Pancreas (tissue), 10 donors: Measurements from ENCODE around the gene LBH. TPM values are rescaled to one million over a fixed set of nuclear protein-coding genes. Genes with fewer than 3 reads are reported as not detected.

ENCODE experiments used
- ATAC-seq, 4 donors: fragments of 200-7000 bp; cut with Tn5 transposase; one replicate each; pipeline versions ENCODE4 v1.8.0 to v1.9.1; 2020; ENCODE audit warnings: mild to moderate bottlenecking in 4 of 4, moderate library complexity in 4 of 4
- DNase-seq, 6 donors: peaks; one replicate each; pipeline ENCODE4 v3.0.0-alpha.2; 2020
- FAIRE-seq: peaks from 2 replicates; lab custom pipeline; 2012; peaks lifted over from hg19 to GRCh38; lab: Jason Lieb, UNC
- H3K27ac ChIP-seq, 4 donors: fragments of 200-600 bp; sonication (generic); 1 replicate in 3 of 4; 2 replicates in 1 of 4; pipeline versions ENCODE4 v1.5.0 to v1.8.0; 2020
- H3K27me3 ChIP-seq, 4 donors: fragments of 200-600 bp; one replicate each; pipeline ENCODE4 v1.8.0; 2021
- H3K36me3 ChIP-seq, 3 donors: fragments of 200-600 bp; sonication (generic) in 1 of 3; one replicate each; pipeline versions ENCODE4 v1.5.0 to v1.8.0; 2020 to 2021
- H3K4me1 ChIP-seq, 3 donors: fragments of 200-600 bp; one replicate each; pipeline ENCODE4 v1.8.0; 2021
- H3K4me3 ChIP-seq, 4 donors: fragments of 200-600 bp; sonication (generic) in 2 of 4; one replicate each; pipeline versions ENCODE4 v1.5.0 to v1.8.0; 2020 to 2021
- H3K9me3 ChIP-seq, 4 donors: fragments of 200-600 bp; one replicate each; pipeline ENCODE4 v1.8.0; 2021
- WGBS, 2 donors: extraction: QIAGEN DNeasy Blood & Tissue Kit; methylation state at CpG; one replicate each; pipeline ENCODE4 v1.1.7; 2013; 5-methylcytosine and 5-hydroxymethylcytosine counted together
- intact Hi-C, 3 donors: fragments of 100-400 bp; cut with DNase I; formaldehyde crosslinking; loops; one replicate each; pipeline versions ENCODE4 v1.11.1 to v1.14.2; 2022
- polyA plus RNA-seq, 2 donors: library from polyadenylated mRNA; stranded (reverse); fragments of 200-250 nt; gene quantifications; one replicate each; pipeline ENCODE4 v1.2.3, GENCODE V29; 2013
- total RNA-seq, 6 donors: library from RNA; stranded (reverse); fragmentation: NEBNext Ultra II Directional in 4 of 6; extraction: Animal tissue kit (Norgen Biotek cat#: 25700) in 4 of 6; gene quantifications; one replicate each; pipeline versions ENCODE4 v1.2.1 to v1.2.4, GENCODE V29; 2021 to 2023
- TF ChIP-seq, protein P1 (sequence below), 4 donors: fragments of 200-600 bp; sonication (generic) in 3 of 4; IDR thresholded peaks; one replicate each; pipeline versions ENCODE4 v1.5.0 to v1.8.0; 2021; ENCODE audit warnings: antibody characterized with exemption in 4 of 4
- donor health status: healthy with polysubstance abuse.
- donor health status: DM: no; HTN: no; CAD: no; lungs with moderate emphysema.
- donor health status: DM: no; HTN: no; CAD: no.
- donor health status: control.
- donor health status: control.
- donor health status: Bipolar disorder and iron deficiency.
- donor health status: DM: yes; HTN: yes; CAD: no.
- donor health status: DM: no; HTN: no; CAD: no.
- donor health status: DM: no; HTN: no; CAD: no.
- donor health status: DM: yes; HTN: yes; CAD: no.

LBH gene
- total and polyA plus RNA-seq, 8 donors, result 4.1 to 26.9 (median 7.4) TPM

DNA sequence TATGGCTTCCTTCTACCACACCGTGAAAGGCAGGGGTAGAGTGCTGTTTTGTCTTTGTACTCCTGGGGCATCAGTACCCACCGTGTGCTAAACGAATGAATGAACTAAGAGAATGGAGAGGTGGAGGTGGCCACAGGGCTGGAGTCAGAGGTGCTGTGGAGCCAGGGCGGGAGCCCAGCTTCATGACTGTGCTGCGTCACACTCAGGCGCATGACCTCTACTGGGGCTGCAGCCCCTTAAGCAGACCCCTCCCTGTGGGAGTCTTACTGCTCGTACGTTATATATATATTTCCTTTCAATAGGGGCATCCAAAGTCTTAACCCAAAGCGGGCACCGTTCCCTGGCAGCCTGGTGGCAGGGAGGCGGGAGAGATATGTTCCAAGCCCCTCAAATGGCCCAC lies 18.0 kb upstream of the LBH start:
- H3K4me1 ChIP-seq, result peaks cover 14 to 20% (median 17%) of the 10 kb centered on the region in 3 donors
- no peaks in the 10 kb centered on the region for H3K36me3 ChIP-seq
- FAIRE-seq, result no peak
- DNase-seq, result no peak
- no peak overlapping the region for H3K4me3 ChIP-seq
- intact Hi-C loops, result no loop called here
- WGBS, 2 donors, result 90 to 92% methylated on average over 11 of the region's 11 CpGs
- no peaks in the 10 kb centered on the region for H3K27me3 ChIP-seq
- no peak for ATAC-seq
- H3K27ac ChIP-seq, result no peak overlapping the region
- TF ChIP-seq, protein P1, sequence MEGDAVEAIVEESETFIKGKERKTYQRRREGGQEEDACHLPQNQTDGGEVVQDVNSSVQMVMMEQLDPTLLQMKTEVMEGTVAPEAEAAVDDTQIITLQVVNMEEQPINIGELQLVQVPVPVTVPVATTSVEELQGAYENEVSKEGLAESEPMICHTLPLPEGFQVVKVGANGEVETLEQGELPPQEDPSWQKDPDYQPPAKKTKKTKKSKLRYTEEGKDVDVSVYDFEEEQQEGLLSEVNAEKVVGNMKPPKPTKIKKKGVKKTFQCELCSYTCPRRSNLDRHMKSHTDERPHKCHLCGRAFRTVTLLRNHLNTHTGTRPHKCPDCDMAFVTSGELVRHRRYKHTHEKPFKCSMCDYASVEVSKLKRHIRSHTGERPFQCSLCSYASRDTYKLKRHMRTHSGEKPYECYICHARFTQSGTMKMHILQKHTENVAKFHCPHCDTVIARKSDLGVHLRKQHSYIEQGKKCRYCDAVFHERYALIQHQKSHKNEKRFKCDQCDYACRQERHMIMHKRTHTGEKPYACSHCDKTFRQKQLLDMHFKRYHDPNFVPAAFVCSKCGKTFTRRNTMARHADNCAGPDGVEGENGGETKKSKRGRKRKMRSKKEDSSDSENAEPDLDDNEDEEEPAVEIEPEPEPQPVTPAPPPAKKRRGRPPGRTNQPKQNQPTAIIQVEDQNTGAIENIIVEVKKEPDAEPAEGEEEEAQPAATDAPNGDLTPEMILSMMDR (IDR thresholded peaks at IDR 0.05), result no peak
- no peaks in the 10 kb centered on the region for H3K9me3 ChIP-seq

DNA sequence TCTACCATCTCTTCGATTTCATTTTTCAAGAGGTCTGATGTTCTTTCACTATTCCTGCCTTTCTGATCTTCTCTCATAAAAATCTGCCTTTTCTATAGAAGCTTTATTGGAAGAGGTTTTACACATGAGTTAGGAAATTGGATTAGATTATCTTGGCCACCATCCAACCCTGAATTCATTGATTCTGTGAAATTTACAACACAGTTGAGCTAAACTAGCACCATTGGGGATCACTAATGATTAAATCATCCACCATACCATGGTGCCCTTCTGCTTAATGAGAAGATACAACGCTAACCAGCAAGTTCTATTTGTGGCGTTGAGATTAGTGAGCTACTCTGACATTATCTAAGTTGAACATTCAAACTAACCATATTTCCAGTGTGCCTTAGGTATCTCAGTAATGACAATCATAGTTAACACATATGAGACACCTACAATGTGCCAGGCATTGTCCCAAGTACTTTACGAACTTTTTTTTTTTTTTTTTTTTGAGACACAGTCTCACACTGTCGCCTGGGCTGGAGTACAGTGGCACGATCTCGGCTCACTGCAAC lies 17.3 kb upstream of the LBH start:
- Histone ChIP-seq H3K27ac (no peak overlapping the region), H3K9me3 (no peaks in the 10 kb centered on the region), H3K36me3 (no peaks in the 10 kb centered on the region), H3K4me3 (no peak overlapping the region), H3K27me3 (no peaks in the 10 kb centered on the region), H3K4me1 (peaks cover 14 to 23% (median 19%) of the 10 kb centered on the region in 3 donors)
- DNase-seq (no peak), FAIRE-seq (no peak), ATAC-seq (no peak)
- 90 to 91% methylated on average over 7 of the region's 7 CpGs for WGBS, 2 donors
- intact Hi-C loops, result no loop called here
- TF ChIP-seq, protein P1 (IDR thresholded peaks at IDR 0.05), result no peak

DNA sequence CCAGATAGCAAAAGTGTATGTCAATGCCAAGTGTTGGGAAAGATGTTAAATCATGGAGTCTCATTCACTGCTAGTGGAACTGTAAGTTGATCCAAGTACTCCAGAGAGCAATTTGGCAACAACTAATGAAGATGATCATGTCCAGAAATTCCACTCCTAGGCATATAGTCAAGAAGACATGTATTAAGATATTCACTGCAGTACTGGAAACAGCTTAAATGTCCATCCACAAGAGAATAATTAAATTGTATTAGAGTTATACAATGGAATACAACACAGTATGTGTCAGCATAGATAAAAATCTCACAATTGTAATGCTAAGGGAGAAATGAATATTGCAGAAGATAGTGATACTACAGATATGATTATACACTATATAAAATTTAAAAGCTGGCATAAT lies 15.2 kb upstream of the LBH start:
- no peaks in the 10 kb centered on the region for H3K36me3 ChIP-seq
- FAIRE-seq, result no peak
- no peak for ATAC-seq
- no peak overlapping the region for H3K4me3 ChIP-seq
- no peaks in the 10 kb centered on the region for H3K9me3 ChIP-seq
- intact Hi-C loops, result no loop called here
- no peak overlapping the region for H3K27ac ChIP-seq
- H3K4me1 ChIP-seq, result peaks cover 14 to 23% (median 19%) of the 10 kb centered on the region in 3 donors
- DNase-seq, result no peak
- TF ChIP-seq, protein P1 (IDR thresholded peaks at IDR 0.05), result no peak
- H3K27me3 ChIP-seq, result no peaks in the 10 kb centered on the region

DNA sequence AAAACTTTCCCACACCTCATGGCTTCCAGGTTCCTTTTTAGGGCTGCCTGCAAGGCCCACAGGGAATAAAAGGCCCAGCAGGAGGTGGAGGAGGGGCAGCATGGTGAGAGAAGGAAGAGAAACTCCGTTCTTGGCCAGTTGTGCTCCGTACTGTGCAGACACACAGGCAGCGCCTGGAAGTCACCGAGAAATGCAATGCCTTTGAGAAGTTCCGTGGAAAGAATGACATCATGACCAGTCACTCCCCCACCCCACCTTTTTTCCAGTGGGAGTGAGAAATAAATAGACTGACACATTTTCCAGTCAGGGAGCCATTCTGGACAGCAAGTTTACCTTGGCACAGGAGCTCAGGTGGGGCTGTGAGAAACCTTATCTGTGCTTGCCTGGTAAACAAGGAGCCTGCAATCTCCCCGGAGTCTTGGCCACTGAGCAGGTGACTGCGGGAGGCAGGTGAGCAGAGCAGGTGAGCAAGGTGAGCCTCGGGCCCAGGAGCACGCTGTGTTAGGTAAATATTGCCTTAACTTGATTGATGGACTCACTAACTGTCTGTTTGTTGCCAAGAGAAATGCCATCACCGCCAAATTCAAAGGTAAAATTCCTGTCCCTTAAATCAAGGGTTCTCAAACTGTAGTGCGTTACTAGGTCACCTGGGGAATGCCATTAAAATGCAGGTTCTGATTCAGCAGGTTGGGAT lies 13.5 kb upstream of the LBH start:
- Histone ChIP-seq H3K4me1 (peaks cover 14 to 23% (median 19%) of the 10 kb centered on the region in 3 donors), H3K36me3 (no peaks in the 10 kb centered on the region), H3K27me3 (no peaks in the 10 kb centered on the region), H3K27ac (peak overlapping the region; percentile 50 to 90 (median 79)), H3K9me3 (no peaks in the 10 kb centered on the region), H3K4me3 (no peak overlapping the region)
- peak; percentile 94 to 98 (median 96) for ATAC-seq
- FAIRE-seq, result no peak
- DNase-seq, result peak; percentile 78 to 97 (median 94)
- TF ChIP-seq, protein P1 (IDR thresholded peaks at IDR 0.05), result no peak
- intact Hi-C loops, result no loop called here
- 7 to 13% methylated on average over 11 of the region's 11 CpGs for WGBS, 2 donors

DNA sequence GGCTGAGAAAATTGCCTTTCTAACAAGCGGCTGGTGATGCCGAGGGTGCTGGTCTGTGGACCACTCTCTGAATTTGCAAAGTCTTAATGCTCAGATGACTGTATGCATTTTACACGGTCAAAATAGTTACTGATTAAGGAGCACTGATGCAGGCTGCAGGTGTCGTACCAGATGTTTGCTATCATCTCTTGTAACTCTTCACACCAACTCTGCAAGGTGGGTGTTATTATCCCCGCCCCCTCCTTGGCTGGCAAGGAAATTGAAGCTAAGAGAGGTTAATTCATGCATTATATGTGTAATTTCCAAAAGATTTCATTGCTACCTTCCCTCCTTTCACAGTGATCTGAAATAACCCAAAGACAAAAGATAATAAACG lies 13.0 kb upstream of the LBH start:
- TF ChIP-seq, protein P1 (IDR thresholded peaks at IDR 0.05), result no peak
- Histone ChIP-seq H3K9me3 (no peaks in the 10 kb centered on the region), H3K36me3 (no peaks in the 10 kb centered on the region), H3K27me3 (no peaks in the 10 kb centered on the region), H3K27ac (peak overlapping the region in 2 of 4 donors; percentile 85 to 90), H3K4me3 (no peak overlapping the region), H3K4me1 (peaks cover 14 to 23% (median 19%) of the 10 kb centered on the region in 3 donors)
- intact Hi-C loops, result no loop called here
- DNase-seq (no peak), FAIRE-seq (no peak), ATAC-seq (no peak)
- 42% methylated on average over 6 of the region's 6 CpGs for WGBS, 2 donors
